HEK293T (cell line): Measurements from ENCODE around the gene TIGD7.
A peak's percentile ranks its signal among the peaks of the same experiment; 100 is the strongest.

Experiments used
- CTCF ChIA-PET: fragments of 350-600 bp; formaldehyde crosslinking; extraction: SDS; loops from one replicate; lab custom pipeline; 2021; ENCODE audit warnings: antibody characterized with exemption, inconsistent platforms; lab: Yijun Ruan, JAX
- POLR2A ChIA-PET: fragments of 350-600 bp; formaldehyde crosslinking; extraction: SDS; loops from one replicate; lab custom pipeline; 2020; ENCODE audit warnings: antibody characterized with exemption, inconsistent platforms; lab: Yijun Ruan, JAX
- DNase-seq: peaks from one replicate; pipeline ENCODE4 v3.0.0; 2012; ENCODE audit warnings: mixed read lengths; ENCODE audit errors: extremely low spot score
- ARNT ChIP-seq: fragments of 450-650 bp; IDR thresholded peaks from 2 replicates; pipeline ENCODE4 v1.6.1; 2017; ENCODE audit warnings: mild to moderate bottlenecking
- BHLHE40 ChIP-seq: fragments of 450-650 bp; IDR thresholded peaks from 2 replicates; pipeline ENCODE4 v1.6.1; 2016; ENCODE audit warnings: mild to moderate bottlenecking, moderate library complexity, borderline replicate concordance
- CTBP1 ChIP-seq: fragments of 450-650 bp; IDR thresholded peaks from 2 replicates; pipeline ENCODE4 v1.6.1; 2016; ENCODE audit warnings: borderline replicate concordance
- ELF4 ChIP-seq: fragments of 450-650 bp; IDR thresholded peaks from 2 replicates; pipeline ENCODE4 v1.6.1; 2017; ENCODE audit warnings: antibody characterized with exemption
- FOXA1 ChIP-seq: fragments of 450-650 bp; IDR thresholded peaks from 2 replicates; pipeline ENCODE4 v1.6.1; 2016; ENCODE audit warnings: mild to moderate bottlenecking
- FOXK2 ChIP-seq: fragments of 450-650 bp; IDR thresholded peaks from 2 replicates; pipeline ENCODE4 v1.6.1; 2016; ENCODE audit warnings: mild to moderate bottlenecking
- FOXM1 ChIP-seq: fragments of 450-650 bp; IDR thresholded peaks from 2 replicates; pipeline ENCODE4 v1.6.1; 2017; ENCODE audit warnings: mild to moderate bottlenecking, borderline replicate concordance
- HDGF ChIP-seq: fragments of 450-650 bp; IDR thresholded peaks from 2 replicates; pipeline ENCODE4 v1.6.1; 2017; ENCODE audit warnings: antibody characterized with exemption, borderline replicate concordance
- L3MBTL2 ChIP-seq: fragments of 450-650 bp; conservative IDR thresholded peaks from 2 replicates; pipeline ENCODE4 v1.6.1; 2016; ENCODE audit warnings: mild to moderate bottlenecking
- LEF1 ChIP-seq: fragments of 450-650 bp; IDR thresholded peaks from 2 replicates; pipeline ENCODE4 v1.6.1; 2017; ENCODE audit warnings: mild to moderate bottlenecking, borderline replicate concordance
- NFRKB ChIP-seq: fragments of 450-650 bp; IDR thresholded peaks from 2 replicates; pipeline ENCODE4 v1.6.1; 2016; ENCODE audit warnings: mild to moderate bottlenecking, moderate library complexity
- SP1 ChIP-seq: fragments of 450-650 bp; IDR thresholded peaks from 2 replicates; pipeline ENCODE4 v1.6.1; 2017
- SUZ12 ChIP-seq: fragments of 450-650 bp; IDR thresholded peaks from 2 replicates; pipeline ENCODE4 v1.6.1; 2016; ENCODE audit warnings: mild to moderate bottlenecking
- TARDBP ChIP-seq: fragments of 450-650 bp; IDR thresholded peaks from 2 replicates; pipeline ENCODE4 v1.6.1; 2016
- ZNF384 ChIP-seq: fragments of 450-650 bp; IDR thresholded peaks from 2 replicates; pipeline ENCODE4 v1.6.1; 2016
- TF ChIP-seq, protein P1 (sequence below): fragments of 450-650 bp; IDR thresholded peaks from 2 replicates; pipeline ENCODE4 v1.6.1; 2016

The TIGD7 gene

GRCh38 chr16:3264137-3265036 is 40.8 kb downstream of the TIGD7 start:
- ChIA-PET CTCF (no interaction called here), POLR2A (interaction anchor here (0.6 to 1.7 kb wide), 12 partner anchors 8 to 237 kb away, joined by 3 to 15 read pairs (median 4); partner anchors contain the start of genes CLUAP1, NAA60, ZNF174 and ZNF213)
- peak; percentile 96 for DNase-seq
- TF ChIP-seq FOXK2 (no peak), ELF4 (no peak), SP1 (no peak), FOXM1 (no peak), L3MBTL2 (peak; percentile 99), HDGF (no peak), BHLHE40 (no peak), CTBP1 (no peak), ARNT (no peak), NFRKB (no peak), ZNF384 (no peak), SUZ12 (no peak), LEF1 (no peak)
- TF ChIP-seq, protein P1, sequence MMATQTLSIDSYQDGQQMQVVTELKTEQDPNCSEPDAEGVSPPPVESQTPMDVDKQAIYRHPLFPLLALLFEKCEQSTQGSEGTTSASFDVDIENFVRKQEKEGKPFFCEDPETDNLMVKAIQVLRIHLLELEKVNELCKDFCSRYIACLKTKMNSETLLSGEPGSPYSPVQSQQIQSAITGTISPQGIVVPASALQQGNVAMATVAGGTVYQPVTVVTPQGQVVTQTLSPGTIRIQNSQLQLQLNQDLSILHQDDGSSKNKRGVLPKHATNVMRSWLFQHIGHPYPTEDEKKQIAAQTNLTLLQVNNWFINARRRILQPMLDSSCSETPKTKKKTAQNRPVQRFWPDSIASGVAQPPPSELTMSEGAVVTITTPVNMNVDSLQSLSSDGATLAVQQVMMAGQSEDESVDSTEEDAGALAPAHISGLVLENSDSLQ, result peak; percentile 99

DNA sequence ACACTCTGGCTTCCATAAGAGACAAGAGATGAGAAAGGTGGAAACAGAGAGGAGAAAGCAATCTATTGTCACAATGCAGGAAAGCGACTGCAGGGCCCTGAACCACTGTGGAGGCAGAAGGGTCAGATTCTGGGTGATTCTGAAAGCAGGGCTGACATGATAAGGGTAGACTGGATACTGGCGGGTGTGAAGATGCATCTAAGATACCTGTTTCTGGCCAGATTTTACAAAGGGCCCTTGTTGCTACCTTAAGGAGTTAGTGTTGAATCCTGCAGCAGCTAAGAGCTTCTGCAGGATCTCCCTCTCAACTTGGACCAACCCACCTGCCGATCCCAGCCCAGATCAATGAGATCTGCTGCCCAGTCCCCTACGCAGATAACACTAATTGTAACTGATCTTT is 42.7 kb downstream of the TIGD7 start:
- no peak for DNase-seq
- POLR2A ChIA-PET, result interaction anchor here (1.5 kb wide), 1 partner anchor 20 kb away, joined by 4 read pairs; the partner anchor contains the start of gene ZNF263
- CTCF ChIA-PET, result no interaction called here
- TF ChIP-seq SP1 (no peak), ARNT (no peak), BHLHE40 (no peak), ELF4 (no peak), FOXK2 (no peak), ZNF384 (no peak)

- ChIA-PET POLR2A (no interaction called here), CTCF (interaction anchor here (1.2 kb wide), 1 partner anchor 14 kb away, joined by 5 read pairs; no protein-coding TSS in a partner anchor)
- no peak for DNase-seq
- no peak for TF ChIP-seq TARDBP
- TF ChIP-seq LEF1, result no peak
- TF ChIP-seq ELF4, result no peak
These were observed 45.4 kb downstream of the TIGD7 start for GRCh38 chr16:3259836-3260235.

- ChIA-PET CTCF (no interaction called here), POLR2A (interaction anchor here (1.1 to 1.2 kb wide), 2 partner anchors 25 to 26 kb away, joined by 4 to 5 read pairs; partner anchors contain the start of gene ZNF263)
- no peak for TF ChIP-seq ZNF384
- no peak for TF ChIP-seq L3MBTL2
- no peak for TF ChIP-seq FOXA1
- no peak for TF ChIP-seq SP1
- TF ChIP-seq LEF1, result no peak
- TF ChIP-seq BHLHE40, result no peak
- TF ChIP-seq FOXM1, result no peak
- TF ChIP-seq CTBP1, result no peak
- TF ChIP-seq SUZ12, result no peak
- TF ChIP-seq TARDBP, result no peak
- no peak for TF ChIP-seq NFRKB
- TF ChIP-seq HDGF, result no peak
- no peak for DNase-seq
These were observed 48.3 kb downstream of the TIGD7 start for GRCh38 chr16:3256866-3257465.

- DNase-seq, result no peak
- POLR2A ChIA-PET, result interaction anchor here (0.9 to 1.1 kb wide), 2 partner anchors 8 to 26 kb away, joined by 3 to 4 read pairs; partner anchors contain the start of gene ZNF263
- CTCF ChIA-PET, result no interaction called here
- TF ChIP-seq HDGF, result no peak
- no peak for TF ChIP-seq FOXM1
- TF ChIP-seq, protein P1, result no peak
- TF ChIP-seq NFRKB, result no peak
- no peak for TF ChIP-seq L3MBTL2
- no peak for TF ChIP-seq ELF4
- no peak for TF ChIP-seq BHLHE40
- TF ChIP-seq FOXK2, result no peak
- no peak for TF ChIP-seq CTBP1
- TF ChIP-seq TARDBP, result no peak
- no peak for TF ChIP-seq SUZ12
- TF ChIP-seq ARNT, result no peak
- no peak for TF ChIP-seq FOXA1
- TF ChIP-seq SP1, result no peak
These were observed 48.9 kb downstream of the TIGD7 start, which contains the start of gene MEFV for GRCh38 chr16:3256146-3256865. MEFV (minus strand) TSS chr16:3256633; CDS start chr16:3256587, 46 bp downstream.

DNA sequence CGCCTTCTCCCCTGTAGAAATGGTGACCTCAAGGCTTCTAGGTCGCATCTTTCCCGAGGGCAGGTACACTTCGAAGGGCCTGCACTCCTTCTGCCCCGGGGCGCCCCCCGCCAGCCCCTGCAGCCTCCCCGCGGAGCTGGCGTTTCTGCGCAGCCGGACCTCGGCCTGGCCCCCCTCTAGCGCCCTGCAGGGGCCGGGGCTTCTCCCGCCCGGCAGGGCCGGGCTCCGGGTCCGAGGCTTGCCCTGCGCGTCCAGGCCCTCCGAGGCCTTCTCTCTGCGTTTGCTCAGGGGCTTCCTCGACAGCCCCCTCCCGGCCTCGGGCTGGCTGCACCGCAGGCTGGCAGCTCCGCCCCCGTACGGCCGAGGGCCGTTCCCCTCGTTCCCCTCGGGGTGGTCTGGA is 50.9 kb downstream of the TIGD7 start:
- POLR2A ChIA-PET, result interaction anchor here (1.0 kb wide), 1 partner anchor 9 kb away, joined by 3 read pairs; no protein-coding TSS in a partner anchor

More for the DNA sequence above, 50.9 kb downstream of the TIGD7 start:
- TF ChIP-seq ZNF384, result no peak
- TF ChIP-seq FOXA1, result no peak
- no peak for TF ChIP-seq SP1
- no peak for TF ChIP-seq FOXK2
- CTCF ChIA-PET, result interaction anchor here (0.5 to 1.1 kb wide), 2 partner anchors 12 to 283 kb away, joined by 4 to 5 read pairs; no protein-coding TSS in a partner anchor
- DNase-seq, result no peak
